Stimulated activated CD4-positive, alpha-beta T cell treated with anti-CD3 and anti-CD28 coated beads, Interleukin-1b, Interleukin-23, amount 100 ng/mL, for 48 hours (primary cell): Measurements from ENCODE around the gene SRC.
A peak's percentile ranks its signal among the peaks of the same experiment; 100 is the strongest.
"Not testable (repeated sequence)": the region's sequence is repeated elsewhere in the genome, so short reads cannot be mapped to it uniquely, and the experiment has no call there.

Source experiments
- DNase-seq: peaks from one replicate; pipeline ENCODE4 v3.0.0-alpha.2; 2020

Gene SRC

GRCh38 chr20:37364927-37365272 is 19.0 kb downstream of the SRC start:
- DNase-seq = no peak

- DNase-seq = no peak
These were observed 20.1 kb downstream of the SRC start for GRCh38 chr20:37365760-37366638.

GRCh38 chr20:37366743-37367142 is 20.8 kb downstream of the SRC start:
- no peak for DNase-seq

- no peak for DNase-seq
These were observed 23.9 kb downstream of the SRC start for GRCh38 chr20:37369846-37370245.

GRCh38 chr20:37371845-37372244 is 25.9 kb downstream of the SRC start:
- not testable (repeated sequence) for DNase-seq

- DNase-seq = no peak
These were observed 26.5 kb downstream of the SRC start for GRCh38 chr20:37372441-37372840.

- no peak for DNase-seq
These were observed 27.2 kb downstream of the SRC start for GRCh38 chr20:37373020-37373598.

GRCh38 chr20:37375227-37375626 is 29.3 kb downstream of the SRC start:
- no peak for DNase-seq

GRCh38 chr20:37376324-37376723 is 30.4 kb downstream of the SRC start:
- no peak for DNase-seq

GRCh38 chr20:37376791-37377190 is 30.9 kb downstream of the SRC start:
- no peak for DNase-seq

- DNase-seq = no peak
These were observed 31.6 kb downstream of the SRC start for GRCh38 chr20:37377346-37378081.

- no peak for DNase-seq
These were observed 32.5 kb downstream of the SRC start for GRCh38 chr20:37378420-37378784.

GRCh38 chr20:37378785-37379598 is 33.1 kb downstream of the SRC start:
- no peak for DNase-seq

- DNase-seq = no peak
These were observed 34.3 kb downstream of the SRC start for GRCh38 chr20:37379967-37380828.

GRCh38 chr20:37380864-37381579 is 35.1 kb downstream of the SRC start:
- no peak for DNase-seq

- no peak for DNase-seq
These were observed 35.9 kb downstream of the SRC start for GRCh38 chr20:37381621-37382471.

- DNase-seq = no peak
These were observed 36.7 kb downstream of the SRC start for GRCh38 chr20:37382482-37383120.

- no peak for DNase-seq
These were observed 37.5 kb downstream of the SRC start for GRCh38 chr20:37383229-37383989.

- peak; percentile 71 for DNase-seq
These were observed 38.8 kb downstream of the SRC start for GRCh38 chr20:37384683-37385174.
